IPS DF 6.9 (cell line): ENCODE measurements around the gene JUND.

ENCODE experiments used
- DNase-seq: peaks from one replicate; pipeline ENCODE4 v3.0.0-alpha.2; 2013; ENCODE audit warnings: low read depth, low spot score
- H3K27ac ChIP-seq: one replicate; pipeline ENCODE4 v1.5.1; 2013; ENCODE audit warnings: low read length, control low read depth
- H3K27me3 ChIP-seq: 2 replicates; pipeline ENCODE4 v1.6.1; 2013; ENCODE audit warnings: mild to moderate bottlenecking, low read length; ENCODE audit not compliant: control insufficient read depth, insufficient read depth
- H3K36me3 ChIP-seq: 2 replicates; pipeline ENCODE4 v1.6.1; 2013; ENCODE audit warnings: low read length; ENCODE audit not compliant: control insufficient read depth, insufficient read depth
- H3K4me1 ChIP-seq: 2 replicates; pipeline ENCODE4 v1.6.1; 2013; ENCODE audit warnings: low read length; ENCODE audit not compliant: control insufficient read depth, insufficient read depth
- H3K4me3 ChIP-seq: 2 replicates; pipeline ENCODE4 v1.5.1; 2013; ENCODE audit warnings: mild to moderate bottlenecking, low read length
- H3K9me3 ChIP-seq: 2 replicates; pipeline ENCODE4 v1.6.1; 2013; ENCODE audit warnings: low read length, inconsistent platforms; ENCODE audit not compliant: control insufficient read depth, insufficient read depth
- WGBS: extraction: QIAGEN DNeasy Blood & Tissue Kit; methylation state at CpG from one replicate; pipeline ENCODE4 v1.1.7; 2013; ENCODE audit warnings: mixed read lengths, missing lambda C conversion rate; ENCODE audit not compliant: insufficient read length, insufficient coverage; 5-methylcytosine and 5-hydroxymethylcytosine counted together

JUND gene

DNA sequence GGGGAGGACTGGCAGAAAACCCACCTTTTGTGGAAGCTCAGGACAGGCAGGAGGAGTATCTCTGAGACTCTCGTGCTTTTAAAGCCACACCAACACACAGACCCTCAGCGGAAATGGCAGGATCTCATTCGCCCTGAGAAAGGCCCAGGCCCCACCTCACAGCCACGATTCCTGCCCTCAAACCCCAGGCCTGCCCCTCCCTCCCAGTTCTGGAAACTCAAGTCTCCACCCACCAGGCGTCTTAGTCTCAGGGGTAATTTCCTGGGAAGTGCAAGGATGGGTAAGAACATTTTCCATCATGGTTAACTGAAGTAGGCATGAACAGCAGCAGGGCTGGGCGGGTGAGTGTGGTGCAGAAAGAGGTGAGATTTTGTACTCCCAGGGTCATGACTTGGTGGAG is 47.2 kb downstream of the JUND start:
- Histone ChIP-seq H3K27ac (no peak overlapping the region), H3K4me1 (peaks cover 10% of the 10 kb centered on the region), H3K4me3 (no peak overlapping the region), H3K36me3 (no peaks in the 10 kb centered on the region), H3K9me3 (no peaks in the 10 kb centered on the region), H3K27me3 (no peaks in the 10 kb centered on the region)
- no CpG with 5 or more reads among the region's 6 CpGs for WGBS
- DNase-seq = no peak

GRCh38 chr19:18233224-18233825 is 48.1 kb downstream of the JUND start:
- H3K36me3 ChIP-seq = no peaks in the 10 kb centered on the region
- no peak overlapping the region for H3K27ac ChIP-seq
- peak overlapping the region; percentile 41; the same call in 1 of the 2 replicates for H3K4me3 ChIP-seq
- no peaks in the 10 kb centered on the region for H3K27me3 ChIP-seq
- peaks cover 10% of the 10 kb centered on the region for H3K4me1 ChIP-seq
- DNase-seq = no peak
- WGBS = no CpG with 5 or more reads among the region's 37 CpGs
- no peaks in the 10 kb centered on the region for H3K9me3 ChIP-seq

GRCh38 chr19:18232540-18233223 is 48.7 kb downstream of the JUND start:
- Histone ChIP-seq H3K4me1 (peaks cover 10% of the 10 kb centered on the region), H3K4me3 (peak overlapping the region; percentile 41; the same call in 1 of the 2 replicates), H3K36me3 (no peaks in the 10 kb centered on the region), H3K27me3 (no peaks in the 10 kb centered on the region), H3K27ac (no peak overlapping the region), H3K9me3 (no peaks in the 10 kb centered on the region)
- no peak for DNase-seq
- no CpG with 5 or more reads among the region's 46 CpGs for WGBS

GRCh38 chr19:18231775-18232174 is 49.6 kb downstream of the JUND start:
- no peak overlapping the region for H3K4me3 ChIP-seq
- H3K4me1 ChIP-seq = peaks cover 10% of the 10 kb centered on the region
- H3K27me3 ChIP-seq = no peaks in the 10 kb centered on the region
- no peaks in the 10 kb centered on the region for H3K36me3 ChIP-seq
- H3K9me3 ChIP-seq = no peaks in the 10 kb centered on the region
- no peak overlapping the region for H3K27ac ChIP-seq
- no CpG with 5 or more reads among the region's 4 CpGs for WGBS
- no peak for DNase-seq

DNA sequence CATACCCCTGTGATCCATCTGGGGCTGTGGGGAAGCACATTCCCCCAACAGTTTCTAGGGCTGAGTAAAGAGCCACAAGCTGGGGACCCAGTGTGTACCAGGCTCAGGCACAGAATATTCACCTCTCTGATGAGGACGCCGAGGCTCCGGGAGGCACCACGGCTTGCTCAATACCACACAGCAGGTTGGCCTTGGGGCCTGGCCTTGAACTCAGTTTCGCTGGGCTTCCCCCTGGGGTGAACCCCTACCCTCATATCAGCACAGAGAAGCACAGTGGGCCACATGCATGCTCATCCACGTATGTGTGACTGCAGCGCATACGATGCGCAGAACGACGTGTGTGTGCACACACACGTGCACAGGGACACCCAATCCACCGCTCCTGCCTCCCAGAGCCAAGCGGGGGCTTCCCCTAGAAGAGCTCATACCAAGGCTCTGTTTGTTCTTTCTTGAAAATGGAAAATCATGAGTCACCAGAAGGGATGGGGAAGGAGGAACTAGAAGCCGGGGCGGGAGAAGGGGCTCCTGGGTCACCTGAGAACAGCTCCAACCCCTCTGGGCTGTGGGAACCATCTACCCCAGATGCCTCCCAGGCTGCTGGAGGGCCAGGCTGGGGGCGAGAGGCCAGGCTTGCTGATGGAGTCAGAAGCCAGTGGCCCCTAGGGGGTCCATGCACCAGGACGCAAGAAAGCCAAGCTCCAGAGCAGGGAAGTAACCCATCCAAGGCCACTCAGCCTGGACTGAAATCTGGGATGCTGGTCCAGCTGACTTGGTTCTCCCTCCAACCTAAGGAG is 50.3 kb downstream of the JUND start:
- no peaks in the 10 kb centered on the region for H3K9me3 ChIP-seq
- WGBS = no CpG with 5 or more reads among the region's 18 CpGs
- H3K27me3 ChIP-seq = no peaks in the 10 kb centered on the region
- H3K27ac ChIP-seq = no peak overlapping the region
- H3K4me3 ChIP-seq = no peak overlapping the region
- H3K4me1 ChIP-seq = peaks cover 10% of the 10 kb centered on the region
- DNase-seq = no peak
- H3K36me3 ChIP-seq = no peaks in the 10 kb centered on the region

GRCh38 chr19:18229915-18230314 is 51.5 kb downstream of the JUND start:
- no peaks in the 10 kb centered on the region for H3K36me3 ChIP-seq
- H3K9me3 ChIP-seq = no peaks in the 10 kb centered on the region
- no peak overlapping the region for H3K4me3 ChIP-seq
- no peak overlapping the region for H3K27ac ChIP-seq
- no peaks in the 10 kb centered on the region for H3K27me3 ChIP-seq
- no CpG with 5 or more reads among the region's 4 CpGs for WGBS
- peaks cover 10% of the 10 kb centered on the region for H3K4me1 ChIP-seq
- no peak for DNase-seq
